IPS-18c (cell line): Measurements from ENCODE around the gene LBHD2.

Source experiments
- H3K4me3 ChIP-seq: 2 replicates; pipeline ENCODE4 v1.7.0; 2013; ENCODE audit warnings: low read depth, mild to moderate bottlenecking, low read length, moderate library complexity; ENCODE audit not compliant: insufficient read depth
- H3K9me3 ChIP-seq: one replicate; pipeline ENCODE4 v1.6.1; 2013; ENCODE audit warnings: mild to moderate bottlenecking, low read length, moderate library complexity; ENCODE audit not compliant: control insufficient read depth, insufficient read depth

LBHD2 gene

GRCh38 chr14:103085106-103086091, 1.4 kb downstream of the LBHD2 start:
- no peak overlapping the region for H3K4me3 ChIP-seq
- H3K9me3 ChIP-seq, result no peaks in the 10 kb centered on the region

GRCh38 chr14:103086771-103087342, 2.8 kb downstream of the LBHD2 start:
- Histone ChIP-seq H3K9me3 (no peaks in the 10 kb centered on the region), H3K4me3 (no peak overlapping the region)

DNA sequence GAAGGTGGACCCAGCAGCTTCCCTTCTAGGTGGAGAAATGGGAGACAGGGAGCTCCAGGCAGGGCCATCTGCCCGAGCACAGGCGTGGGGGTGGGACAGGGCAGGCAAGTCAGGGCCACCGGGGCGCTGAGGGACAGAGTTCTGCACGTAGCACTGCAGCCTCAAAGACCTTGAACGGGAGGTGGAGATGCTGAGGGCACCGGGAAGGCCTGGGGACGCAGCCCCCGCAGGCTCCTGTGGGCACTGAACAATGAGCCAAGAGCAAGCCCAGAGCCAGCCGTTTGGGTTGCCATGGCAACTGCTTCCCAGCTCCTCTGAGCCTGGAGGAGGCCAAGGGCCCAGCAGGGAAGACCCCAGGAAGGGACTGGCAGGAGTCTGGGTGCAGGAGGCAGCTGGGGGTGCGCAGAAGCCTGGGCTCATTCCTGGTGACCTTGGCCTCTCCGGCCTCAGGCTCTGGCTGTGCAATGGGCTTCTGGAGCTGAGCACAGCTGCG, 3.4 kb downstream of the LBHD2 start:
- Histone ChIP-seq H3K9me3 (no peaks in the 10 kb centered on the region), H3K4me3 (no peak overlapping the region)

DNA sequence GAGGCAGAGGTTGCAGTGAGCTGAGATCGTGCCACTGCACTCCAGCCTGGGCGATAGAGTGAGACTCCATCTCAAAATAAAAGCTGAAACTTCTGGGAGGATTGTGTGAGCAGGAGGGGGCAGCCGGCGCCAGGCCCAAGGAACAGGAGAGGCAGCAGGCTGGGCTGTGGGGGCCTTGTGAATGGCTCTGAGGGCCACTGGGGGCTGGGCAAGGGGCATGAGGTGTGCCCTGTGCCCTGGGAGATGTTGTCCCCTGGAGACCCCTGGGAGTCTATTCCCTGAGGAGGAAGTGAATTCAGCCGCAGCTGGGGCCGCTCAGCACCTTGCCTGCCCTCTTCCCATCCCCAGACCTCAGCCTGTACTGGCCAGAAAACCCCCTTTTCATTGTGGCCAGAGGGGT, 4.9 kb downstream of the LBHD2 start:
- peaks cover 2% of the 10 kb centered on the region for H3K9me3 ChIP-seq
- no peak overlapping the region for H3K4me3 ChIP-seq

DNA sequence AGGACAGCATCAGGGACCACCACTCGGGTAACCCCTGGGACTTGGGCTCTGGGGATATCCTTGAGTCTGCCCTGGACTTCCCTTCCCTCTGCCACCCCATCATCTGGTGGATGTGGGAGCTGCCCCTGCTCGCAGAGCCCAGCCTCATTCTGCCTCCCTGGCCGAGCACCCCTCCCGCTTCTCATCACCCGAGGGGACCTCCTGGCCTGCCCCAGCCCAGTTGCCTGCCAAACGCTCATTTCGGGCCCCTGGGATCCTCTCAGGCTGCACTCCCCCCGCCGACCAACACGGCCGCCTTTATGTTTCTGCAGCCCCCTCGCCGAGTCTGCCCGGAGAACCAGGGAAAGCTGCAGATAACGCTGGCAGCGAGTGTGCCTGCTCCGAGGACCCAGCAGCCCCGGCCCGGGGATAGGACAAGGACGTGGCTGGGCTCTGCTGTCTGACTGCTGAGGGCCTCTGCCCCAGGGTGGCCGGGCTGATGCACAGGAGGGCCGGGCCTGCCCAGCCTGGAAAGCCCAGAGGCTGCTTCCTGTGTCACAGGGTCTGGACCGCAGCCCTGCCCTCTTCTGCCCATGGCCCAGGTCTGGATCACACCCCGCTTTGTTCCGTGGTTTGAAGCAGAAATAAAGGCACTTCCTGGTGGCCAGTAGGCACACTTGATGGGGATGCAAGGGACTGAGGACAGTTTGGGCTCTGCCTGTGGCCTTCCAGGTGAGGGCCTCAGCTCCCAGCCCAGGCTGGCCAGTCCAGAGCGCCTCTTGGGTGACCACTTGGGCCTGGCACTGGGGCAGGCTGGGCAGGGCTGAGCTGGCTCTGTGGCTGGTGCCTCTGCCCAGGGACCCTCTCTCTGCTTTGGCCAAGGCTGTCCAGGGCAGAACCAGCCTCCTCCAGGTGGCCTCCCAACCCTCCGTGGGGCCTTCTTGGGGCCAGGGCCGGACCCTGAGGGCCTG, 5.7 kb downstream of the LBHD2 start:
- no peak overlapping the region for H3K4me3 ChIP-seq
- peaks cover 2% of the 10 kb centered on the region for H3K9me3 ChIP-seq

- peaks cover 2% of the 10 kb centered on the region for H3K9me3 ChIP-seq
- H3K4me3 ChIP-seq, result no peak overlapping the region
Measured at GRCh38 chr14:103090481-103091020, 6.5 kb downstream of the LBHD2 start.

DNA sequence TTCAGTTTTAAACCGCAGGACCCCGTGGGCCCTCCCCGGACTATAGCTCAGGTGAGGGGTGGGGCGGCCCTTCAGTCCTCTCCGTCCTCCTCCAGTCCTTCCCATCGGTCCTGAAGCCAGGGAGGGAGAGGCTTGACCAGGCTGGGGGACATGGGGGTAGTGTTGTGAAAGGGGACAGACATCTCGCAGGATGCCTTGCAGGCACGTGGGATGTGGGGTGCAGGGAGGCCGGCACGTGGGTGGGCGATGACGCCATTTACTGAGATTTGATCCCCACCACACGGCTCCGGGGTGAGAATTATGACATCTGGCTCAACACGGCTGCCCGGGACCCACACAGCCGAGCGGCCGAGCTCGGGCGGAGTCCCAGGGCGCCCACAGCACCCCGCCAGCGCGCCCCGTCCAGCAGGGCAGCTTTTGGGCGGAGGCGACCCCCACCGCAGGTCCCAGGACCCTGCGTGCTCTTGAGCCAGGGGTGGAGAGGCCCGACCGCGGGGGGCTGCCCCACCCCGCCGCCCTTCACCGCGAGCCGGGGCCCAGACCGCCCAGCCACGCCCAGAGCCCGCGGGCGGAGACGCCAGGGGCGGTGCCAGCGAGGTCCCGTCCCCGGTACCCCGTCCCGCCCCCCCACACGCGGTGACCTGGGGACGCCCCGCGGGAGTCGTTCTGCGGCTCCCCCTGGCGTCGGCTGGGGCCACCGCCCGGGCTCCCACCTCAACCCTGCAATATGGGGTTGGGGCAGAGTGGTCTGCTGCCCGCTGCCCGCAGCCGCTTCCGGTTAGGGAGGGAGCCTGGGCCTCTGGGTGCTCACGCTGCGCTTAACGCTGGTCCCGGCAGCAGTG, 7.3 kb downstream of the LBHD2 start:
- H3K9me3 ChIP-seq, result peaks cover 2% of the 10 kb centered on the region

DNA sequence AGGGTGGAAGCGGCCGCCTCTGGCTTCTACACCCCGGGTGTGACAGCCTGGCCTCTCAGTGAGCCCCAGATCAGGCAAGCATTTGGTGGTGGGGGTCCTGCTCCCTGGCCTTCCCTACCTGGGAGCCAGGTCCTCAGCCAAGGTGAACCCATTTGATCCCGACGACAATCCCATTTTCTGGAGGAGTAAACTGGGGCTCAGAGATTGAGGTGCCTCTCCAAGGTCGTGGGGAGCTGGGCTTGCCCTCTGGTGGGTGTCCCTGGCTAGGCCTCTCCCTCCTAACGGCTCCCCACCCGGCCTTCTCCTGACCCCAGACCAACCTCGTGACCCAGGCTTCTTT, 7.8 kb downstream of the LBHD2 start:
- Histone ChIP-seq H3K4me3 (peak overlapping the region; percentile 52), H3K9me3 (peaks cover 2% of the 10 kb centered on the region)

More for the DNA sequence above, 7.3 kb downstream of the LBHD2 start:
- peak overlapping the region; percentile 52 for H3K4me3 ChIP-seq

DNA sequence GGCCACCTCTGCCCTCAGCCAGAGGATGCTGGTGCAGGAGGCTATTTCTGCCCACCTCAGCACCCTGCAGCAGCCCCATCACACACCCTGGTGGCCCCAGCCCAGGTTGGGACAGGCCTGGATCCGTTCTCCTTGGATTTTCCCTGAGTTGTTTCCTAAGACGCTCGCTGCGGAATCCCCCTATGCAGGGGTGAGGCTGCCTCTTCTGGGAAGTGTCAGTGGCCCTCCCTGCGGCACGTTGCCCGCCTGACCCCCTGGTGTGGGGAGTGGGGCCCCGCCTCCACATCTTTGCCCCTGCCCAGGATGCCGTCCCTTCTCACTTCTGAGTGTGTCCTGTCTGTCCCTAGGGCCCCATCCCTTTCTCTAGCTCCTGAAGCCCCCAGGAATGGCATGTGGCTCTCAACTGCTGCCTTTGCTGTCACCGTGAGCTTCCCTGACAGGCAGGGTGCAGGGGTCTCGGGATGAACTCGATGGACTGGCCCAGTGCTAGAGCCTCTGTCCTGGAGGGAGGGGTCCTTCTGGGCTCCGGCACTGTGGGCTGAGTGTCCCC, 9.9 kb downstream of the LBHD2 start:
- H3K9me3 ChIP-seq, result peaks cover 2% of the 10 kb centered on the region
- no peak overlapping the region for H3K4me3 ChIP-seq

DNA sequence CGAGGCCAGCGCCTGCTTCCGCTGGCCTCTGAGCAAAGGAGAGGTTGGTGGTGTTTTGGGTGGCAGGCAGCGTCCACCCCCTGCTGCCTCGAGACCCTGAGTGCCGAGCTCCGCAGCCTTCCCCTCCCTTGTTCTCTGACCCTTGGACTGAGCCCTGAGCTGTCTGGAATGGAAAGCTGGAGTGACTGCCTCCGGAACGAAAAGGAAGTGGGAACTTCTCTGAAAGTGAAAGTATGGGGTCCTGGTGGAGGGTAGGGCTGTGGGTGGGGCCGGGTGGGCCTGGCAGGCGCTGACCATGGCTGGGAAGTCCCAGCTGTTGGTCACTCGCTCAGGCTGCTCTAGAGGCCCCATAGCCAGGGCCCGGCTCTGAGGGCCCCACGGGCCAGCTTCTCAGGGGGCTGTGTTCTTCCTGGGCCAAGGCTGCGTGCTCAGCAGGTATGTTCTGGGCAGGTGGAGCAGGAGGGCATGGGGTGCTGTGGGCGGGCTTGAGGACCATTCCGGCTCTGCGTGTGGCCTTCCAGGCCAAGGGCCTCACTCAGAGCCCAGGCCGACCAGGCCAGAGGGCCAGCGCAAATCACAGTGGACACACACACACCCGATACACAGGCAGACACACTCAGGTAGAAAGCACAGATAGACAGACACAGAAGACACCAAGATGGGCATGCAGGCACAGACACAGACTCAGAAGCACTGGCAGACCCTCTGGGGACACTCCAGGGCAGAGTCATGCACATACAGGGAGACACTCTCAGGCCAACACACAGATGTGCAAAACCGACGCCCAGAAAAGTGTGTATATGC, 10.6 kb downstream of the LBHD2 start, which contains the start of gene EXOC3L4:
Gene EXOC3L4, plus strand, starts transcription at position 320 of the 804 bp plus-strand sequence. CDS start 5,495 bp downstream, outside the sequence.
- H3K4me3 ChIP-seq, result no peak within 1 kb of the TSS
- H3K9me3 ChIP-seq, result peaks cover 2% of the 10 kb centered on the region

- Histone ChIP-seq H3K4me3 (no peak overlapping the region), H3K9me3 (peaks cover 4% of the 10 kb centered on the region)
Measured at GRCh38 chr14:103095210-103095778, 11.3 kb downstream of the LBHD2 start.

DNA sequence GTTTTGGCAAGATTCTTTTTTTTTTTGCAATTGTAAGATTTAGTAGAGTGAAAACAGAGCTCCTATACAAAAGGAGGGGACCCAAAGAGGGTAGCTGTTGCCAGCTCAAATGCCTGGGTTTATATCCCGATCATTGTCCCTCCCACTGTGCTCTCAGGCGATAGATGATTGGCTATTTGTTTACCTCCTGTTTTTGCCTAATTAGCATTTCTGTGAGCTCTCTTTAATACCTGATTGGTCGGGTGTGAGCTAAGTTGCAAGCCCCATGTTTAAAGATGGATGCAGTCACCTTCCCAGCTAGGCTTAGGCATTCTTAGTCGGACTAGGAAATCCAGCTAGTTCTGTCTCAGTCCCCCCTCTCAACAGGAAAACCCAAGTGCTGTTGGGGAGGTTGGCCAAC, 12.4 kb downstream of the LBHD2 start:
- Histone ChIP-seq H3K4me3 (no peak overlapping the region), H3K9me3 (peaks cover 4% of the 10 kb centered on the region)

DNA sequence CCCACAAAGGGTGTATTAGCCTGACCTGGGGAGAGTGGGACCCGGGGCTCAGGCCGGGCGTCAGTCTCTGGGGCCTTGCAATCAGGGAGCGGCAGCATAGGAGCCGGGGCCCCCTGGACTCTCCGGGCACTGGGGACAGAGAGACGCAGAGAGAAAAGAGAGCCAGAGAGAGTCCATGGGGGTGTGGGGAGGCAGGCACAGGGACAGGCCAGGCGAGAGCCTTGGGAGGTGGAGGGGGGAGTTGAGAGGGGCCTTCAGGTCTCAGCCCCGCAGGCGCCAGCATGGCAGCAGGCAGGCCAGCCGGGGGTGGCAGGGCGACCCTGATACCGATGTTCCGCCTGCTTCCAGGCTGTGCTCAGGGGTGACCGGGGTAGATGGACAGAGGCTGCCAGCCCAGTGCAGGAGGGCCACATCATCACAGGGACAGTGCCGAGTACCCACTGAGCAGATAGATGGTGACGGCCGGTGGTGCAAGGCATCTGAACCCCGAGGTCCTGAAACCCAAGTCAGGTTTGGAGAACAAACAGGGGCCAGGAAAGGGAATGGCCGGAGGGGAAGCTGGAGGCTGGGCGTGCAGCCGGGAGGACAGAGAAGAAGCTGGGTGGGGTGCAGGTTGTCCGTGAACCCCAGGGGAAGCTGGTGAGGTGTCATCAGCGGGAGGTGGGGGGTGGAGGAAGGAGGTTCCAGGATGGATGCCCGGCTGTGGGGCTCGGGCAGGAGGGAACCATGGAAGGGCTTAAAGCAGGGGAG, 13.4 kb downstream of the LBHD2 start:
- Histone ChIP-seq H3K9me3 (peaks cover 4% of the 10 kb centered on the region), H3K4me3 (no peak overlapping the region)
